Mammary epithelial cell (primary cell): ENCODE results near the gene VEGFB.

Experiments
- CTCF ChIP-seq, 2 donors: IDR thresholded peaks in 1 of 2; conservative IDR thresholded peaks in 1 of 2; 2 replicates each; pipeline ENCODE4 v1.5.1; 2011 to 2012; ENCODE audit warnings: inconsistent platforms in 2 of 2, low read length in 2 of 2, mild to moderate bottlenecking in 2 of 2, control low read depth in 1 of 2, low read depth in 1 of 2; ENCODE audit not compliant: insufficient read depth in 1 of 2; ENCODE audit errors: extremely low read depth in 1 of 2
- EZH2 ChIP-seq: IDR thresholded peaks from 2 replicates; pipeline ENCODE4 v1.6.1; 2012; ENCODE audit warnings: low read length, inconsistent platforms, borderline replicate concordance

- no peak for TF ChIP-seq CTCF (conservative IDR thresholded peaks at IDR 0.05 in 1 of 2, IDR thresholded peaks at IDR 0.05 in 1 of 2; ENCODE audit: extremely low read depth in 1 of 2, insufficient read depth in 1 of 2, low read depth in 1 of 2, low read length in 2 of 2)
- TF ChIP-seq EZH2: no peak
Measured at GRCh38 chr11:64201543-64201942, 32.8 kb upstream of the VEGFB start.
